Measurements from ENCODE around the gene VPS52. TPM values are rescaled to one million over a fixed set of nuclear protein-coding genes. Genes with fewer than 3 reads are reported as not detected.

The VPS52 gene
- total RNA-seq, 1 donor from 2014 or later = 30.6 TPM

GRCh38 chr6:33313105-33313708 is 41.5 kb upstream of the VPS52 start:
- peak overlapping the region; percentile 78 for H2AFZ ChIP-seq (ENCODE audit: low read depth, low read length)
- H3K27ac Mint-ChIP-seq (ENCODE audit: unreplicated experiment) = peak overlapping the region; percentile 98

GRCh38 chr6:33312361-33313104 is 40.9 kb upstream of the VPS52 start:
- peaks cover 27% of the 10 kb centered on the region for H3K4me1 ChIP-seq (ENCODE audit: insufficient read depth, low read length)
- no peak overlapping the region for H2AFZ ChIP-seq (ENCODE audit: low read depth, low read length)
- no peaks in the 10 kb centered on the region for H3K9me3 ChIP-seq (ENCODE audit: insufficient read depth, low read depth, low read length)
- H3K27me3 Mint-ChIP-seq (ENCODE audit: low read depth, unreplicated experiment) = no peaks in the 10 kb centered on the region
- H3K9me3 Mint-ChIP-seq (ENCODE audit: unreplicated experiment) = no peaks in the 10 kb centered on the region
- peaks cover 6% of the 10 kb centered on the region for H3K36me3 Mint-ChIP-seq (ENCODE audit: low read depth, unreplicated experiment)
- H4K20me1 ChIP-seq (ENCODE audit: insufficient read depth, low read length) = peaks cover 24% of the 10 kb centered on the region
- H3K36me3 ChIP-seq (ENCODE audit: insufficient read depth, low read length) = no peaks in the 10 kb centered on the region
- H3K4me3 ChIP-seq (ENCODE audit: insufficient read depth, low read depth, low read length) = peak overlapping the region; percentile 84
- H3K4me1 Mint-ChIP-seq (ENCODE audit: low read depth, unreplicated experiment) = peaks cover 14% of the 10 kb centered on the region
- H3K4me2 ChIP-seq (ENCODE audit: low read length) = peak overlapping the region; percentile 100
- peak overlapping the region; percentile 98 for H3K4me3 Mint-ChIP-seq (ENCODE audit: unreplicated experiment)
- H3K79me2 ChIP-seq (ENCODE audit: insufficient read depth, low read length) = peaks cover 58% of the 10 kb centered on the region
- H3K27ac ChIP-seq (ENCODE audit: low read depth, low read length) = peak overlapping the region; percentile 82
- TF ChIP-seq CTCF (IDR thresholded peaks at IDR 0.05; ENCODE audit: insufficient read depth, low read depth, low read length) (no peak), EZH2 (IDR thresholded peaks at IDR 0.05; ENCODE audit: insufficient read depth, low read length) (no peak)
- no peaks in the 10 kb centered on the region for H3K27me3 ChIP-seq (ENCODE audit: insufficient read depth, low read length)
- H3K27ac Mint-ChIP-seq (ENCODE audit: unreplicated experiment) = peak overlapping the region; percentile 98
- peak overlapping the region; percentile 89 for H3K9ac ChIP-seq (ENCODE audit: low read length)
- no peak for FAIRE-seq
- peak; percentile 65 for DNase-seq (ENCODE audit: low read depth)

More at GRCh38 chr6:33313105-33313708, 41.5 kb upstream of the VPS52 start:
- H4K20me1 ChIP-seq (ENCODE audit: insufficient read depth, low read length) = peaks cover 24% of the 10 kb centered on the region
- no peak for DNase-seq (ENCODE audit: low read depth)
- H3K4me3 ChIP-seq (ENCODE audit: insufficient read depth, low read depth, low read length) = peak overlapping the region; percentile 84
- Mint-ChIP-seq H3K4me3 (ENCODE audit: unreplicated experiment) (peak overlapping the region; percentile 98), H3K27me3 (ENCODE audit: low read depth, unreplicated experiment) (no peaks in the 10 kb centered on the region), H3K9me3 (ENCODE audit: unreplicated experiment) (no peaks in the 10 kb centered on the region), H3K4me1 (ENCODE audit: low read depth, unreplicated experiment) (peaks cover 14% of the 10 kb centered on the region), H3K36me3 (ENCODE audit: low read depth, unreplicated experiment) (peaks cover 6% of the 10 kb centered on the region)
- no peaks in the 10 kb centered on the region for H3K9me3 ChIP-seq (ENCODE audit: insufficient read depth, low read depth, low read length)
- peak overlapping the region; percentile 82 for H3K27ac ChIP-seq (ENCODE audit: low read depth, low read length)
- no peak for FAIRE-seq
- H3K36me3 ChIP-seq (ENCODE audit: insufficient read depth, low read length) = no peaks in the 10 kb centered on the region
- H3K4me1 ChIP-seq (ENCODE audit: insufficient read depth, low read length) = peaks cover 29% of the 10 kb centered on the region
- peak overlapping the region; percentile 89 for H3K9ac ChIP-seq (ENCODE audit: low read length)
- H3K4me2 ChIP-seq (ENCODE audit: low read length) = peak overlapping the region; percentile 100
- peaks cover 55% of the 10 kb centered on the region for H3K79me2 ChIP-seq (ENCODE audit: insufficient read depth, low read length)
- TF ChIP-seq EZH2 (IDR thresholded peaks at IDR 0.05; ENCODE audit: insufficient read depth, low read length) = no peak
- TF ChIP-seq CTCF (IDR thresholded peaks at IDR 0.05; ENCODE audit: insufficient read depth, low read depth, low read length) = no peak
- H3K27me3 ChIP-seq (ENCODE audit: insufficient read depth, low read length) = no peaks in the 10 kb centered on the region

All from astrocyte (in vitro differentiated cells and primary cell).